Erythroblast (primary cell): ENCODE results near the gene HINT3.

Experiments used
- GATA1 ChIP-seq: IDR thresholded peaks from 2 replicates; pipeline ENCODE4 v1.6.1; 2011; ENCODE audit warnings: low read depth, mild to moderate bottlenecking, control low read depth, low read length, moderate library complexity
- POLR2A ChIP-seq: IDR thresholded peaks from 2 replicates; pipeline ENCODE4 v1.6.1; 2011; ENCODE audit warnings: mild to moderate bottlenecking, low read length

DNA sequence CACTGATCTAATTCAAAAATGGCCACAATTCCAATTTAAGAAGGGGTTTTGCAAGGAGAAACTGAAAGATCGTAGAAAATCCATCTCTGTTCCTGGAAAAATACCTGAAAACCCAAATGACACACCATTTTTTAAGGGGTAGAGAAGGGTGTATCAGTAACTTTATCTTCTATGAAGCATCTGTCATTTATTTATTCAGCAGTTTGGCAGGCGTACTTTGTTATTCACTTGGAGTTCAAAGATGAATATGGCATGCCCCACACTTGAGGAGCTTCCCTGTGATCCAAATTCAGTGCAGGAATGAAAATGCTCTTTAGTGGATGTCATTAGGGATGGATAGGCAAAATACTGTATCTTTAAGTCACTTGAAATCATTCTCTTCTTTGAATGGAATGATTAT lies 7.2 kb downstream of the HINT3 start:
- no peak for TF ChIP-seq POLR2A
- TF ChIP-seq GATA1 = no peak
